Activated CD8-positive, alpha-beta T cell treated with anti-CD3 and anti-CD28 coated beads for 36 hours (primary cell): ENCODE results near the gene CTAG1B. TPM values are rescaled to one million over a fixed set of nuclear protein-coding genes. Genes with fewer than 3 reads are reported as not detected.
"Not testable (repeated sequence)": the region's sequence is repeated elsewhere in the genome, so short reads cannot be mapped to it uniquely, and the experiment has no call there.

Experiments
- ATAC-seq: fragments of 200-7000 bp; cut with Tn5 transposase; one replicate; pipeline ENCODE4 v1.10.0; 2021; ENCODE audit warnings: mild to moderate bottlenecking, moderate library complexity
- CTCF ChIA-PET: fragments of 350-600 bp; sonication (Branson Sonifier 250); formaldehyde crosslinking; loops from one replicate; lab custom pipeline; 2021; ENCODE audit warnings: antibody characterized with exemption; lab: Charles Lee
- POLR2A ChIA-PET: fragments of 350-600 bp; sonication (Branson Sonifier 250); formaldehyde crosslinking; loops from one replicate; lab custom pipeline; 2021; ENCODE audit warnings: antibody characterized with exemption; lab: Charles Lee
- DNase-seq: peaks from one replicate; pipeline ENCODE4 v3.0.0-alpha.2; 2020
- H3K27ac Mint-ChIP-seq: one replicate; pipeline ENCODE4 v1.8.0; 2021; ENCODE audit warnings: mild to moderate bottlenecking, mixed read lengths
- H3K27me3 Mint-ChIP-seq: one replicate; pipeline ENCODE4 v1.8.0; 2021; ENCODE audit warnings: mixed read lengths
- H3K36me3 Mint-ChIP-seq: one replicate; pipeline ENCODE4 v1.8.0; 2021; ENCODE audit warnings: low read depth, mixed read lengths
- H3K4me1 Mint-ChIP-seq: one replicate; pipeline ENCODE4 v1.8.0; 2021; ENCODE audit warnings: low read depth, mixed read lengths
- H3K4me3 Mint-ChIP-seq: one replicate; pipeline ENCODE4 v1.8.0; 2021; ENCODE audit warnings: mild to moderate bottlenecking, moderate library complexity, mixed read lengths
- H3K9me3 Mint-ChIP-seq: one replicate; pipeline ENCODE4 v1.8.0; 2021; ENCODE audit warnings: mixed read lengths
- CTCF ChIP-seq: fragments of 200-600 bp; IDR thresholded peaks from one replicate; pipeline ENCODE4 v1.8.0; 2022; ENCODE audit warnings: antibody characterized with exemption, mild to moderate bottlenecking
- intact Hi-C: fragments of 100-400 bp; cut with micrococcal nuclease; formaldehyde crosslinking; loops from one replicate; pipeline ENCODE4 v1.10.0; 2022
- total RNA-seq, 2 experiments: library from RNA; stranded (reverse); gene quantifications; one replicate each; pipeline ENCODE4 v1.2.3, GENCODE V29; 2021

Gene CTAG1B
- total RNA-seq, 2 experiments from 2014 or later, result not detected

- intact Hi-C loops, result no loop called here
- ChIA-PET POLR2A (no interaction called here), CTCF (no interaction called here)
- H3K4me3 Mint-ChIP-seq, result no peak overlapping the region
- no peak for DNase-seq
- TF ChIP-seq CTCF, result no peak
- H3K27me3 Mint-ChIP-seq, result no peaks in the 10 kb centered on the region
- no peak for ATAC-seq
- no peaks in the 10 kb centered on the region for H3K36me3 Mint-ChIP-seq
- H3K9me3 Mint-ChIP-seq, result no peaks in the 10 kb centered on the region
- no peak overlapping the region for H3K27ac Mint-ChIP-seq
- no peaks in the 10 kb centered on the region for H3K4me1 Mint-ChIP-seq
These were observed 33.9 kb upstream of the CTAG1B start for GRCh38 chrX:154653048-154653401.

DNA sequence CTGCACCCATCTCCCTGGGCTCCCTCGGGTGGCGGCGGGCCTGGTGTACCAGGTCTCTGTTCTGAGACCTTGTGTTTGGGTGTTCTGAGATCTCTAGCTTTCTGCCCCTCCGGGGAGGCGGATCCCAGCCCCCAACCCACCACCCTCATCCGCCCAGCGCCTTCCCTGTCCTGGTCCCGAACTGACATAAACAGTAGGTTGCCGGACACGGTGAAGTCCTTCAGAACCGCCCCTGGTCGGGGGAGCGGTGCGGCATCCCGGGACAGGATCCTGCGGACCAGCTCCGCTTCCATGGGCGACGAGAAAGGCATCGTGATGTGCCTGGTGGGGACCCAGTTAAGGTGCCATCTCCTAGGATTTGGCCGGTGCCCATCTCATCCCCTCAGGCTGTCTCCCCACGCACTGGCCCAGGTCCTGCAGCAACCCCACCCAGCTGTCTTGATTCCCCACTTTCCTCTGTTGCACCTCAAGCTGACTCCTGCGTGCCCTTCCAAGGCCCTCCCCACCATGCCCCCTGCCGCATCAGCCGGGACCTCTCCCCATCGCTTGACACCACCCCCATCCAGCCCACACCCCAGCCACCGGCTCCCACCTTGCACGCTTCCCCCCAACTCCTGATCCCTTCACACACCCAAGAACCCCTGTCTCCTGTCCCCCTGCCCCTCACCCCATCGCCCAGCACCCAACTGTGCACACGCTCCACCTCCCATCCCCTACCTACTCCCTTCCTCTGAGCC, 33.4 kb upstream of the CTAG1B start:
- intact Hi-C loops, result no loop called here
- DNase-seq, result no peak
- ChIA-PET POLR2A (no interaction called here), CTCF (no interaction called here)
- H3K9me3 Mint-ChIP-seq, result no peaks in the 10 kb centered on the region
- no peak overlapping the region for H3K27ac Mint-ChIP-seq
- H3K4me1 Mint-ChIP-seq, result no peaks in the 10 kb centered on the region
- no peaks in the 10 kb centered on the region for H3K27me3 Mint-ChIP-seq
- TF ChIP-seq CTCF, result no peak
- H3K4me3 Mint-ChIP-seq, result no peak overlapping the region
- no peaks in the 10 kb centered on the region for H3K36me3 Mint-ChIP-seq
- ATAC-seq, result no peak

DNA sequence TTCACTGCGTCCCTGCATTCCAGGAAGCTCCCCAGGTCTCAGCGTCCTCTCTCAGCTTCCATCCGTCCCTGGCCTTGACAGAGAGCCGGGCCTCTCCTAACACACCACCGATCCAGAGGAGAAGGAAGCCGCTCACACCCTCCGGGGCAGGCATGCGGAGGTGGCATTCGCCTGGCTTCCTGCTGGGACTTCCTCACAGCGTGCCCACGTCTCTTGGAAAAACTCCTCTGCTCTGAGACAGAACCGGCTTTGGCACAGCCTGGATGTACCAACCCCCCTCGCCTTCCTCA, 31.1 kb upstream of the CTAG1B start:
- H3K27ac Mint-ChIP-seq, result no peak overlapping the region
- H3K4me1 Mint-ChIP-seq, result no peaks in the 10 kb centered on the region
- ATAC-seq, result no peak
- TF ChIP-seq CTCF, result no peak
- DNase-seq, result no peak
- POLR2A ChIA-PET, result no interaction called here
- H3K36me3 Mint-ChIP-seq, result no peaks in the 10 kb centered on the region
- intact Hi-C loops, result no loop called here
- no peaks in the 10 kb centered on the region for H3K9me3 Mint-ChIP-seq
- CTCF ChIA-PET, result no interaction called here
- no peak overlapping the region for H3K4me3 Mint-ChIP-seq
- H3K27me3 Mint-ChIP-seq, result no peaks in the 10 kb centered on the region

DNA sequence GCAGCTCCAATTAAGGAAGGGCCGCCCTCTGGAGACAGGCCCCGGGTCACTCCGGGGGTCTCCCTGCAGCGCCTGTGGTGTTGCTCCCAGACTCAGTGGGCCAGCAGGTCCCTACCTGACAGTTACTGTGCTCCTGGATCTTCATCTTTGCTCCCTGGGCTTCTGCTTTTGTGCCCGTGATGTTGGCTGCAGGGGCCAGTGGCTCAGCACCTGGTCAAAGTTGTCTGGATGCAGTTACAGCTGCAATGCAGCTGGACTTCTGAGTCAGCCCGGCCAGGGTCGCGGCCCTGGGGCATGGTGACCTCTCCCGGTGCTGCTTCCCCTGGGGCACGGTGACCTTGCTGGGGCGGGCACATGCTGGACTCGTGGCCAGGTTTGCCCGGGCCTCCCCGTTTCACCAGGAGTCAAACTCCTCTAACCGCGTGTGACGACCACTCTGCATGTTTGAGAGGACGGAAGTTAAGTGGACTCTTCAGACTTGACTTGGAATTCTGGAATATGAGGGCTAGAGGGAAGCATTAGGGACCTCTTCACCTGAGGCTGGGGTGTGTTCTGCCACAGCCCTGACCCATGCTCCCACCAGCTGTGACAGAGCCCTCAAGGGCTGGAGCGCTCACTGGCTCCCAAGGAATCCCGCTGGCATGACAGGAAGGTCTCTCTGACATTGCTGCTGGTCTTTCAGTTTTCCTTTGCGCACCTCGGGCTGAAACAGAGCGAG, 30.6 kb upstream of the CTAG1B start:
- Mint-ChIP-seq H3K27me3 (no peaks in the 10 kb centered on the region), H3K27ac (no peak overlapping the region), H3K9me3 (no peaks in the 10 kb centered on the region), H3K36me3 (no peaks in the 10 kb centered on the region), H3K4me3 (no peak overlapping the region), H3K4me1 (no peaks in the 10 kb centered on the region)
- ChIA-PET CTCF (no interaction called here), POLR2A (no interaction called here)
- no peak for TF ChIP-seq CTCF
- no peak for DNase-seq
- ATAC-seq, result no peak
- intact Hi-C loops, result no loop called here

GRCh38 chrX:154648931-154649330, 29.8 kb upstream of the CTAG1B start:
- no peak for ATAC-seq
- intact Hi-C loops, result no loop called here
- no peaks in the 10 kb centered on the region for H3K36me3 Mint-ChIP-seq
- no peak overlapping the region for H3K4me3 Mint-ChIP-seq
- ChIA-PET POLR2A (no interaction called here), CTCF (no interaction called here)
- H3K27me3 Mint-ChIP-seq, result no peaks in the 10 kb centered on the region
- H3K27ac Mint-ChIP-seq, result no peak overlapping the region
- DNase-seq, result no peak
- TF ChIP-seq CTCF, result no peak
- no peaks in the 10 kb centered on the region for H3K4me1 Mint-ChIP-seq
- H3K9me3 Mint-ChIP-seq, result no peaks in the 10 kb centered on the region

GRCh38 chrX:154645745-154646378, 26.8 kb upstream of the CTAG1B start:
- POLR2A ChIA-PET, H3K27ac Mint-ChIP-seq, intact Hi-C loops, H3K9me3 Mint-ChIP-seq, DNase-seq, H3K36me3 Mint-ChIP-seq, CTCF ChIA-PET, H3K27me3 Mint-ChIP-seq, H3K4me3 Mint-ChIP-seq, H3K4me1 Mint-ChIP-seq: not testable (repeated sequence)
- ATAC-seq, result peak; percentile 87

- H3K27me3 Mint-ChIP-seq, intact Hi-C loops, H3K27ac Mint-ChIP-seq, H3K4me3 Mint-ChIP-seq, H3K36me3 Mint-ChIP-seq, CTCF ChIA-PET, H3K4me1 Mint-ChIP-seq, ATAC-seq, H3K9me3 Mint-ChIP-seq, DNase-seq, POLR2A ChIA-PET: not testable (repeated sequence)
These were observed 24.6 kb upstream of the CTAG1B start for GRCh38 chrX:154643708-154644107.
